Duodenal mucosa (tissue), 2 donors: Measurements from ENCODE around the gene SMCO3.
"Not testable (repeated sequence)": the region's sequence is repeated elsewhere in the genome, so short reads cannot be mapped to it uniquely, and the experiment has no call there.

Source experiments
- H3K27ac ChIP-seq: one replicate; pipeline ENCODE4 v1.7.0; 2013; ENCODE audit warnings: low read depth, low read length
- H3K27me3 ChIP-seq, 2 donors: one replicate each; pipeline ENCODE4 v1.7.0; 2013; ENCODE audit warnings: low read length in 2 of 2, control low read depth in 1 of 2; ENCODE audit not compliant: insufficient read depth in 2 of 2, control insufficient read depth in 1 of 2
- H3K36me3 ChIP-seq, 2 donors: one replicate each; pipeline ENCODE4 v1.7.0; 2013; ENCODE audit warnings: low read length in 2 of 2, control low read depth in 1 of 2; ENCODE audit not compliant: insufficient read depth in 2 of 2, control insufficient read depth in 1 of 2
- H3K4me1 ChIP-seq, 2 donors: one replicate each; pipeline ENCODE4 v1.7.0; 2013; ENCODE audit warnings: low read length in 2 of 2, control low read depth in 1 of 2; ENCODE audit not compliant: insufficient read depth in 2 of 2, control insufficient read depth in 1 of 2
- H3K4me3 ChIP-seq, 2 donors: one replicate each; pipeline ENCODE4 v1.7.0; 2013; ENCODE audit warnings: low read length in 2 of 2, low read depth in 1 of 2
- H3K9ac ChIP-seq, 2 donors: one replicate each; pipeline ENCODE4 v1.7.0; 2013; ENCODE audit warnings: low read length in 2 of 2, low read depth in 1 of 2
- H3K9me3 ChIP-seq, 2 donors: one replicate each; pipeline ENCODE4 v1.7.0; 2013; ENCODE audit warnings: low read length in 2 of 2, control low read depth in 1 of 2; ENCODE audit not compliant: control insufficient read depth in 1 of 2

SMCO3 gene

DNA sequence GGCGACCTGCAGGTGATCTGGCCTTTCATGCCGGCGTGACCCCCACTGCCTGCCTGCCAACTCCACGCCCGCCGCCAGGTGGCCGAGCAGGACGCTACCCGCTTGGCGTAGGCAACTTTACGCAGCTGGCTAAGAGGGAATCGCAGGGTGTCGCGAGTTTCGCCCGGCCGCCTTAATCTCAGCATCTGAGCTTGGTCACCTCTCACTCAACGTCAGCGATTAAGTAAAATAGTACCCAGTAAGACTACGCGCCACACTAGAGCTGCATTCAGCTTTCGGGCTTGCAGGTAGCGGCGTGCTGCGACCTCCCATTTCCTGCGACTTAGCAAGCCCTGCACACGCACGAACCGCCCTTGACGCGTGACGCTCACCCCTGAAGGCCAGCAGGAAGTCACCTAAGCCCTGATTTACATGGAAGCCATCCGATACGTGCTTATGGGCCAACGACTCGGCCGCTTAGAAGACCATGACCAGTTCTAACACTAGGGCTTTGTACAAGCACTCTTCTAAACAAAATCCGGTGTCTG is 44.0 kb downstream of the SMCO3 start:
- Histone ChIP-seq H3K27ac (peak overlapping the region; percentile 97), H3K27me3 (no peaks in the 10 kb centered on the region), H3K9me3 (peaks cover 0 to 4% of the 10 kb centered on the region in 2 donors), H3K4me3 (peak overlapping the region; percentile 90 to 93), H3K9ac (peak overlapping the region; percentile 92 to 98), H3K4me1 (peaks cover 0 to 6% of the 10 kb centered on the region in 2 donors), H3K36me3 (no peaks in the 10 kb centered on the region)

DNA sequence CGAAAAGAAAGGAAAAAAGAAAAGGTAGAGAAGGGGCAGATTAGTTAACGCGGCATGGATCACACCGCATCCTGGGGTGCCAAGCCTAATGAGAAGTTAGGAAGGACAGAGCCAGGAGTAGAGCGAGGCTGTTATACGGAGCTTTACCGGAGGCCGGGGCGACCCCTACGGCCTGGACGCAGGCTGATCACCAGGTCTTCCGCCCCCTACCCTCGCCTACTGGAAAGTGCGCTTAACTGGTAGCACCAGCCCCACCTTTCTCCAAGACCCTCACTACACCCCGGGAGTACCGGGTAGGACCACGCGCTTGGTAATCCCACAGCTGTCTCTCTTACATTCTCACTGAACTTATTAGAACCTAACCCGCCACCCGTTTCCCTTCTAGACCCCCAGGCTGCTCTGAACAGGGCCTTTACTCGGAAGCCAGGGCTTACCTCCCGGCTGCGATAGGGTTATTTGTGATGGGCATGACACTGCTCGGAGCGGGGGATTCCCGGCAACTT is 44.5 kb downstream of the SMCO3 start:
- H3K9ac ChIP-seq: peak overlapping the region; percentile 92 to 98
- H3K4me3 ChIP-seq: peak overlapping the region; percentile 90 to 93
- peaks cover 0 to 4% of the 10 kb centered on the region in 2 donors for H3K9me3 ChIP-seq
- H3K27me3 ChIP-seq: no peaks in the 10 kb centered on the region
- H3K36me3 ChIP-seq: no peaks in the 10 kb centered on the region
- peaks cover 0 to 6% of the 10 kb centered on the region in 2 donors for H3K4me1 ChIP-seq
- H3K27ac ChIP-seq: peak overlapping the region; percentile 97

DNA sequence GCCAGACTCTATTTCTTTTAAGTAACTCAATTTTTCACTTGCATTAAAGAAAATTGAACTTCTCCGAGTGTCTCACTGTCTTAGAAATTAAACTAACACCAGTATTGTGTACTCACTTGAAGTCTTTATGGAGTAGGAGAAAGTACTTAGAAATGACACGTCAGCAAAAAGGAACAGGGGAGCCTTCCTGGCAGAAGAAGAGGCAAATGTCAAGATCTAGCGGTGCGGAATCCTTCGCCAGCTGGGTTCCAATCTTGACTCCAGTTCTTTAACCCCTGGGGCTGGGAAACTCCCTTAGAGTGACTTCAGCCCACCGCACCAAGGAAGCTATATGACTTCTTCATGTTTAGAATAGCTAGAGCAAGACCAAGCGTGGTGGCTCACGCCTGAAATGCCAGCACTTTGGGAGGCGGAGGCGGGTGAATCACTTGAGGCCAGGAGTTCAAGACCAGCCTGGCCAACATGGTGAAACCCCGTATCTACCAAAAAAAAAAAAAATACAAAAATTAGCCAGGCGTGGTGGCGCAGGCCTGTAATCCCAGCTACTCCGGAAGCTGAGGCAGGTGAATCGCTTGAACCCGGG is 45.1 kb downstream of the SMCO3 start:
- H3K9me3 ChIP-seq: peaks cover 0 to 4% of the 10 kb centered on the region in 2 donors
- peaks cover 0 to 6% of the 10 kb centered on the region in 2 donors for H3K4me1 ChIP-seq
- H3K4me3 ChIP-seq: peak overlapping the region; percentile 90 to 93
- H3K36me3 ChIP-seq: no peaks in the 10 kb centered on the region
- no peaks in the 10 kb centered on the region for H3K27me3 ChIP-seq
- peak overlapping the region; percentile 97 for H3K27ac ChIP-seq
- peak overlapping the region; percentile 92 to 98 for H3K9ac ChIP-seq

DNA sequence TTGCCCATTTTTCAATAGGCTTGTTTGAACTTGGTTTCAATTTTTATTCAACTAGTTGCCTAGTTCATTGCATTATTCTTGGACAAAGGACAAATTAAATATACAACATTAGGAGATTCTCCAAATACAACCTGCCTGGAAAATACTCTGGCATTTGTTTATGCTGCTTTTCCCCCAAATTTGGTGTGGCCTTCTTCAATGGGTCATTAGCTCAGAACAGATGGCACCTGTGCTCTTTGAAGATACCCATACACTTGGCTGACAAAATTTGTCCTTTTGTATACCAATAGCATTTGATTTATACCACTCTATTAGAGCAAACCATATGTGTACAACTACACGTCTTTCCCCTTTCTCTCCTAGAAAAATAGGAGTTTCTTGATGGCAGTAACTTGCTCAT is 46.4 kb downstream of the SMCO3 start:
- Histone ChIP-seq H3K36me3 (peaks cover 0 to under 1% of the 10 kb centered on the region in 2 donors), H3K4me3 (peak overlapping the region; percentile 26 to 45), H3K9ac (no peak overlapping the region), H3K27ac (no peak overlapping the region), H3K27me3 (no peaks in the 10 kb centered on the region), H3K4me1 (peaks cover 0 to 6% of the 10 kb centered on the region in 2 donors), H3K9me3 (peaks cover 0 to 4% of the 10 kb centered on the region in 2 donors)

DNA sequence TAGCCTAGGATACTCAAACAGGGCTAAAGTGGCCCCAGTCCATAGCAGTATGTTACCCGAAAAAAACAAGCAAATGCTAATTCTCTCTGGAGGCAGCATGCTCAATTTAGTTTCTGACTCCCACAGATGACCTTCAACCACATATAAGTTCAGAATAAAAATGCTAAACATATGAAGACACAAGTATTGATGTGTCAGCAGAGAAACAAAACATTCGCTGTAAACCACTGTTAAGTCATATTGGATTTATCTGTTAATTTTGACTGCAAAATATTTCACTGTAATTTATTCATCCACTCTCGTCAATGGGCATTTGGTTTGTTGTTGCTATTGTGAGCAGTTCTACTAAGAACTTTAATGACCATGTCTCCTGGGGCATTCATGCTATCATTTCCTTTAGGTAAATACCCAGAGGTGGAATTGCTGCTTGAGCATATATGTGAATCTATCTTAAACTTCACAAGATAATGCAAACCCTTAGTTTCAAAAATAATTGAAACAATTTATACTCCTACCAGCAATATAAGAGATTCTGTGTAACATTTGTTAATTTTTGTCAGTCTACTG is 47.2 kb downstream of the SMCO3 start:
- no peak overlapping the region for H3K27ac ChIP-seq
- peaks cover 0 to 3% of the 10 kb centered on the region in 2 donors for H3K36me3 ChIP-seq
- no peaks in the 10 kb centered on the region for H3K27me3 ChIP-seq
- H3K9me3 ChIP-seq: peaks cover 0 to 4% of the 10 kb centered on the region in 2 donors
- peaks cover 0 to 6% of the 10 kb centered on the region in 2 donors for H3K4me1 ChIP-seq
- H3K9ac ChIP-seq: no peak overlapping the region
- no peak overlapping the region for H3K4me3 ChIP-seq

DNA sequence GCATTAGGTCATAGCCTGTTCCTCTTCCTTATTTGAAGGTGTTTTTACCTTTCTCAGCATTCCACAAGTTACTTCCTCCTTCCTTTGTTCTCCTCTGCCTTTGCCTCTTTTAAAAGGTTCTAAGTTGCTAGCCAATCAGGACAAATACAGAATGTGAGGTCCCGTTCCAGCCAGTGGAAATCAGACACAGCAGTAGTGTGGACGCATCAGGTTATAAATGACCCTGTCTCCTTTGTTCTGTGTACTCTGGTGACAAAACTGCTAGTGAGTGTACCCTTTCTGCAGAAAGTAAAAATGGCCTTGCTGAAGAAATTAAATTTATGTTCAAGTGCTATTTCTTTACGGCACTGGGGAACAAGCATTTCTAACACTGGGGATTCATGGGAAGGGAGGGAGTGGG is 48.0 kb downstream of the SMCO3 start:
- not testable (repeated sequence) for H3K9me3 ChIP-seq, H3K36me3 ChIP-seq, H3K4me3 ChIP-seq, H3K9ac ChIP-seq, H3K4me1 ChIP-seq, H3K27ac ChIP-seq, H3K27me3 ChIP-seq

DNA sequence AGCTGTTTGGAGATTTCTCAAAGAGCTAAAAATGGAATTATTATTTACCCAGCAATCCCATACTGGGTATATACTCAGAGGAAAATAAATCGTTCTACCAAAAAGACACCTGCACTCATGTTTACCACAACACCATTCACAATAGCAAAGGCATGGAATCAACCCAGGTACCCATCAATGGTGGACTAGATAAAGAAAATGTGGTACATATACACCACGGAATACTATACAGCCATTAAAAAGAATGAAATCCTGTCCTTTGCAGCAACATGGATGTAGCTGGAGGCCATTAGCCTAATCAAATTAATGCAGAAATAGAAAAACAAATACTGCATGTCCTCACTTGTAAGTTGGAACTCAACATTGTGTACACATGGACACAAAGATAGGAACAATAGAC is 48.6 kb downstream of the SMCO3 start:
- H3K36me3 ChIP-seq: peaks cover 0 to 3% of the 10 kb centered on the region in 2 donors
- H3K27ac ChIP-seq: no peak overlapping the region
- H3K4me1 ChIP-seq: peaks cover 0 to 6% of the 10 kb centered on the region in 2 donors

DNA sequence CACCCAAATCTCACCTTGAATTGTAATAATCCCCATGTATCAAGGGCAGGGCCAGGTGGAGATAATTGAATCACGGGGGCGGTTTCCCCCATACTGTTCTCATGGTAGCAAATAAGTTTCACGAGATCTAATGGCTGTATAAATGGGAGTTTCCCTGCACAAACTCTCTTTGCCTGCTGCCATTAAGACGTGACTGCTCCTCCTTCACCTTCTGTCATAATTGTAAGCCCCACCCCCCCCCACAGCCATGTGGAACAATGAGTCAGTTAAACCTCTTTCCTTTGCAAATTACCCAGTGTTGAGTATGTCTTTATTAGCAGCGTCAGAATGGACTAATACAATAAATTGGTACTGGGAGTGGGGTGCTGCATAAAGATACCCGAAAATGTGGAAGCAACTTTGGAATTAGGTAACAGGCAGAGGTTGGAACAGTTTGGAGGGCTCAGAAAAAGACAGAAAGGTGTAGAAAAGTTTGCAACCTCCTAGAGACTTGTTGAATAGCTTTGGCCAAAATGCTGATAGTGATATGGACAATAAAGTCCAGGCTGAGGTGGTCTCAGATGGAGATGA is 54.2 kb downstream of the SMCO3 start:
- not testable (repeated sequence) for H3K36me3 ChIP-seq, H3K4me3 ChIP-seq, H3K27me3 ChIP-seq, H3K4me1 ChIP-seq, H3K27ac ChIP-seq, H3K9ac ChIP-seq
- peaks cover 0 to 14% of the 10 kb centered on the region in 2 donors for H3K9me3 ChIP-seq

More for the DNA sequence above, 48.6 kb downstream of the SMCO3 start:
- Histone ChIP-seq H3K9ac (no peak overlapping the region), H3K9me3 (peaks cover 0 to 10% of the 10 kb centered on the region in 2 donors), H3K27me3 (no peaks in the 10 kb centered on the region), H3K4me3 (no peak overlapping the region)

DNA sequence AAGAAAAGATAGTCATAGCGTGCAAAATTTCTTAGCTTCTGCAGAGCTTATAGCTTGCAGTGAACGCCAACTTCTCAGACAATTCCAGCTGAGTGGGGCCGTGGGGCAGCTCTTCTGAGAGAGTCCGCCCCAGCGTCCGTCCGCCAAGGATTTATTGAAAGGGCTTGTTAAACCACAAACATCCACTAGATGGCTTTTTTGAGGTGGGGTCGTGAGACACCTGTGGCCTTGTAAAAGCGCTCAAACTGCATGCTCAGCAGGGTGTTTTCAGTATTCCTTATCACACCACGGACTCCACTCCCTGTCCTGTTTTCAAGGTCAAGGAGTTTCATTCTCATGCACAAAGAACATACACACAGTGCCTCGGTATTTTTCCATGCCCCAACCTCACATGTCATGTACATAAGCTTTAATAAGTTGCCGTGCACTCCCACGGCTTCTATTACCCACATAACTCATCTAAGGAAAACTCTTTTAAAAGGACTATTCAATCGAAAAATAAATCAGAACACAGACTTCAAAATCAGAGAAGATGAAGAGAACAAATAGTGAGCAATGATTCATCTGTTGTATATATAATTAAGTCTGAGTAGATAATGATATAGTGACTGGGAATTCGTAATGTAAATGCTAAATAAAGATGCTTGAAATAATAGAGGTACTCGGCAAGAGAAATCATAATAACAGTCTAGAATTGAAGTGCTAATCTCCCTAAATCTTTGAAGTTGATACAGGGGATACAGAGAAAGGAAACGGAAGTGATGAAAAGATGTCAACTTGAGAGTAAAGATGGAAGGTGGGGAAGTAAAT is 57.4 kb downstream of the SMCO3 start:
- Histone ChIP-seq H3K4me3 (no peak overlapping the region), H3K36me3 (no peaks in the 10 kb centered on the region), H3K27me3 (no peaks in the 10 kb centered on the region), H3K9me3 (peaks cover 0 to 14% of the 10 kb centered on the region in 2 donors), H3K4me1 (no peaks in the 10 kb centered on the region), H3K27ac (no peak overlapping the region), H3K9ac (no peak overlapping the region)
